NCI-H146 treated with DMSO at 0.1 percent for 48 hours (cell line): Measurements from ENCODE around the gene HRG.

Source experiments
- DNase-seq: peaks from one replicate; lab custom pipeline; 2025; ENCODE audit not compliant: unreplicated experiment; lab: John Stamatoyannopoulos, UW

The HRG gene

GRCh38 chr3:186724911-186725310 lies 59.1 kb downstream of the HRG start:
- DNase-seq = no peak
